SW480 (cell line): ENCODE measurements around the gene MARCKSL1.
"Not testable (repeated sequence)": the region's sequence is repeated elsewhere in the genome, so short reads cannot be mapped to it uniquely, and the experiment has no call there.

Experiments used
- DNase-seq: peaks from one replicate; pipeline ENCODE4 v3.0.0-alpha.2; 2016; ENCODE audit warnings: low spot score

MARCKSL1 gene

GRCh38 chr1:32333251-32333963 lies 2.6 kb downstream of the MARCKSL1 start:
- no peak for DNase-seq

GRCh38 chr1:32332290-32333079 lies 3.5 kb downstream of the MARCKSL1 start:
- DNase-seq, result no peak

GRCh38 chr1:32331549-32331948 lies 4.5 kb downstream of the MARCKSL1 start:
- no peak for DNase-seq

- DNase-seq, result no peak
These were observed 5.4 kb downstream of the MARCKSL1 start for GRCh38 chr1:32330558-32331151.

GRCh38 chr1:32329931-32330466 lies 6.0 kb downstream of the MARCKSL1 start:
- DNase-seq, result no peak

- no peak for DNase-seq
These were observed 8.8 kb downstream of the MARCKSL1 start for GRCh38 chr1:32327204-32327603.

GRCh38 chr1:32321712-32322291 lies 14.2 kb downstream of the MARCKSL1 start:
- DNase-seq, result peak; percentile 20

GRCh38 chr1:32318127-32318869 lies 17.7 kb downstream of the MARCKSL1 start:
- DNase-seq, result no peak

- no peak for DNase-seq
These were observed 19.1 kb downstream of the MARCKSL1 start for GRCh38 chr1:32316903-32317277.

GRCh38 chr1:32311709-32312393 lies 24.2 kb downstream of the MARCKSL1 start:
- DNase-seq, result no peak

- no peak for DNase-seq
These were observed 26.1 kb downstream of the MARCKSL1 start for GRCh38 chr1:32309960-32310359.

- DNase-seq, result no peak
These were observed 28.7 kb downstream of the MARCKSL1 start for GRCh38 chr1:32307324-32307723.

GRCh38 chr1:32305310-32305709 lies 30.7 kb downstream of the MARCKSL1 start:
- DNase-seq, result no peak

- no peak for DNase-seq
These were observed 31.9 kb downstream of the MARCKSL1 start for GRCh38 chr1:32303997-32304622.

- DNase-seq, result no peak
These were observed 32.7 kb downstream of the MARCKSL1 start for GRCh38 chr1:32303358-32303757.

- DNase-seq, result no peak
These were observed 36.7 kb downstream of the MARCKSL1 start for GRCh38 chr1:32299327-32299726.

- DNase-seq, result not testable (repeated sequence)
These were observed 37.8 kb downstream of the MARCKSL1 start for GRCh38 chr1:32298211-32298610.

- DNase-seq, result peak; percentile 95
These were observed 44.1 kb downstream of the MARCKSL1 start, which contains the start of gene HDAC1 for GRCh38 chr1:32291708-32292538. TSS of gene HDAC1 (plus strand) at chr1:32292083. CDS start at chr1:32292170, 87 bp downstream.

- peak; percentile 45 for DNase-seq
These were observed 44.8 kb downstream of the MARCKSL1 start for GRCh38 chr1:32291145-32291707.
